ENCODE measurements around the gene REX1BD. TPM values are rescaled to one million over a fixed set of nuclear protein-coding genes. Genes with fewer than 3 reads are reported as not detected.
"Not testable (repeated sequence)": the region's sequence is repeated elsewhere in the genome, so short reads cannot be mapped to it uniquely, and the experiment has no call there.

The REX1BD gene
- total RNA-seq, 2 experiments from 2014 or later, result 61.2 to 65.1 TPM

GRCh38 chr19:18597809-18598660 lies 9.4 kb downstream of the REX1BD start:
- Mint-ChIP-seq H3K36me3 (ENCODE audit: low read depth) (no peaks in the 10 kb centered on the region), H3K4me3 (no peak overlapping the region), H3K9me3 (no peaks in the 10 kb centered on the region), H3K27me3 (peaks cover 17% of the 10 kb centered on the region), H3K27ac (no peak overlapping the region), H3K4me1 (ENCODE audit: low read depth) (peaks cover 19% of the 10 kb centered on the region)
- POLR2A ChIA-PET, result no interaction called here
- CTCF ChIA-PET, result interaction anchor here (1.4 kb wide), 1 partner anchor 249 kb away, joined by 5 read pairs; no protein-coding TSS in a partner anchor
- intact Hi-C loops (cut with micrococcal nuclease), result loop anchor here (10.0 kb wide), 1 partner anchor 247 kb away; no protein-coding TSS in a partner anchor
- ATAC-seq, result no peak
- DNase-seq, result no peak
- no peak for TF ChIP-seq CTCF (IDR thresholded peaks at IDR 0.05)

GRCh38 chr19:18599485-18599884 lies 10.9 kb downstream of the REX1BD start:
- no peak for TF ChIP-seq CTCF (IDR thresholded peaks at IDR 0.05)
- DNase-seq (no peak), ATAC-seq (no peak)
- Mint-ChIP-seq H3K9me3 (no peaks in the 10 kb centered on the region), H3K36me3 (ENCODE audit: low read depth) (no peaks in the 10 kb centered on the region), H3K27ac (no peak overlapping the region), H3K4me1 (ENCODE audit: low read depth) (peaks cover 16% of the 10 kb centered on the region), H3K27me3 (peaks cover 25% of the 10 kb centered on the region), H3K4me3 (no peak overlapping the region)
- CTCF ChIA-PET, result no interaction called here
- intact Hi-C loops (cut with micrococcal nuclease), result loop anchor here (10.0 kb wide), 1 partner anchor 245 kb away; no protein-coding TSS in a partner anchor
- POLR2A ChIA-PET, result no interaction called here

GRCh38 chr19:18600692-18601397 lies 12.2 kb downstream of the REX1BD start:
- H3K4me1 Mint-ChIP-seq (ENCODE audit: low read depth); H3K9me3 Mint-ChIP-seq; ATAC-seq; H3K4me3 Mint-ChIP-seq; DNase-seq; intact Hi-C loops (cut with micrococcal nuclease); H3K36me3 Mint-ChIP-seq (ENCODE audit: low read depth); H3K27ac Mint-ChIP-seq; CTCF ChIA-PET: not testable (repeated sequence)
- peaks cover 36% of the 10 kb centered on the region for H3K27me3 Mint-ChIP-seq
- POLR2A ChIA-PET, result interaction anchor here (0.6 kb wide), 1 partner anchor 80 kb away, joined by 3 read pairs; no protein-coding TSS in a partner anchor

- intact Hi-C loops (cut with micrococcal nuclease), result no loop called here
- Mint-ChIP-seq H3K27ac (no peak overlapping the region), H3K4me1 (ENCODE audit: low read depth) (peaks cover 4% of the 10 kb centered on the region), H3K4me3 (no peak overlapping the region), H3K9me3 (no peaks in the 10 kb centered on the region), H3K36me3 (ENCODE audit: low read depth) (no peaks in the 10 kb centered on the region), H3K27me3 (peaks cover 34% of the 10 kb centered on the region)
- CTCF ChIA-PET, result no interaction called here
- POLR2A ChIA-PET, result no interaction called here
- no peak for TF ChIP-seq CTCF (IDR thresholded peaks at IDR 0.05)
- no peak for DNase-seq
- ATAC-seq, result no peak
Measured at GRCh38 chr19:18601875-18602274, 13.3 kb downstream of the REX1BD start.

GRCh38 chr19:18603255-18603957 lies 14.8 kb downstream of the REX1BD start:
- peak; percentile 23 for TF ChIP-seq CTCF (IDR thresholded peaks at IDR 0.05)
- ChIA-PET POLR2A (interaction anchor here (1.0 kb wide), 1 partner anchor 18 kb away, joined by 3 read pairs; no protein-coding TSS in a partner anchor), CTCF (interaction anchor here (1.3 kb wide), 1 partner anchor 83 kb away, joined by 4 read pairs; no protein-coding TSS in a partner anchor)
- H3K27me3 Mint-ChIP-seq, result peaks cover 47% of the 10 kb centered on the region
- H3K36me3 Mint-ChIP-seq (ENCODE audit: low read depth), result no peaks in the 10 kb centered on the region
- H3K9me3 Mint-ChIP-seq, result no peaks in the 10 kb centered on the region
- intact Hi-C loops (cut with micrococcal nuclease), result no loop called here
- DNase-seq, result peak; percentile 40
- H3K27ac Mint-ChIP-seq, result no peak overlapping the region
- ATAC-seq, result peak; percentile 79
- no peak overlapping the region for H3K4me3 Mint-ChIP-seq
- peaks cover 4% of the 10 kb centered on the region for H3K4me1 Mint-ChIP-seq (ENCODE audit: low read depth)
